HCT116 (cell line): ENCODE data around the gene UNK.

Experiments used
- CEBPB ChIP-seq: IDR thresholded peaks from 2 replicates; pipeline ENCODE4 v1.6.1; 2012; ENCODE audit warnings: low read depth
- EZH2 ChIP-seq: fragments of 200-600 bp; sonication (generic); IDR thresholded peaks from 2 replicates; pipeline ENCODE4 v1.6.1; 2017; ENCODE audit warnings: antibody characterized with exemption, mixed run types
- FOSL1 ChIP-seq: IDR thresholded peaks from 2 replicates; pipeline ENCODE4 v1.6.1; 2012; ENCODE audit warnings: low read depth
- POLR2A ChIP-seq: IDR thresholded peaks from 2 replicates; pipeline ENCODE4 v1.7.0; 2011; ENCODE audit warnings: borderline replicate concordance; ENCODE audit not compliant: insufficient read depth, insufficient read length; ENCODE audit errors: extremely low read depth
- POLR2AphosphoS5 ChIP-seq: IDR thresholded peaks from 2 replicates; pipeline ENCODE4 v1.6.1; 2011; ENCODE audit warnings: mild to moderate bottlenecking, low read depth, low read length, moderate library complexity
- RAD21 ChIP-seq: IDR thresholded peaks from 2 replicates; pipeline ENCODE4 v1.6.1; 2012; ENCODE audit warnings: low read depth, mild to moderate bottlenecking
- SIN3A ChIP-seq: IDR thresholded peaks from 2 replicates; pipeline ENCODE4 v1.6.1; 2012; ENCODE audit warnings: low read depth
- SP1 ChIP-seq: IDR thresholded peaks from 2 replicates; pipeline ENCODE4 v1.6.1; 2012; ENCODE audit warnings: low read depth
- YY1 ChIP-seq: IDR thresholded peaks from 2 replicates; pipeline ENCODE4 v1.6.1; 2011; ENCODE audit warnings: low read length, low read depth, moderate library complexity, mild to moderate bottlenecking; ENCODE audit not compliant: insufficient replicate concordance; ENCODE audit errors: extremely low read depth
- ZBTB33 ChIP-seq: IDR thresholded peaks from 2 replicates; pipeline ENCODE4 v1.6.1; 2011; ENCODE audit warnings: mild to moderate bottlenecking, low read length, moderate library complexity; ENCODE audit not compliant: insufficient replicate concordance; ENCODE audit errors: extremely low read depth
- ZFX ChIP-seq: fragments of 450-650 bp; IDR thresholded peaks from 2 replicates; pipeline ENCODE4 v1.6.1; 2017
- TF ChIP-seq, protein P1 (sequence below), 3 experiments: fragments of 200-600 bp in 1 of 3; sonication (generic) in 1 of 3; IDR thresholded peaks in 2 of 3; conservative IDR thresholded peaks in 1 of 3; 2 replicates each; pipeline ENCODE4 v1.5.1; 2012 to 2017; ENCODE audit warnings: low read depth in 2 of 3, low read length in 2 of 3, antibody characterized with exemption in 1 of 3, borderline replicate concordance in 1 of 3, control low read depth in 1 of 3, mild to moderate bottlenecking in 1 of 3, mixed read lengths in 1 of 3, mixed run types in 1 of 3, moderate library complexity in 1 of 3; ENCODE audit not compliant: insufficient read depth in 1 of 3
- TF ChIP-seq, protein P2 (sequence below): IDR thresholded peaks from 2 replicates; pipeline ENCODE4 v1.6.1; 2012; ENCODE audit warnings: low read depth

- TF ChIP-seq POLR2AphosphoS5 (no peak), EZH2 (no peak), POLR2A (no peak), ZBTB33 (no peak), FOSL1 (no peak), SIN3A (no peak), SP1 (no peak), CEBPB (no peak), ZFX (no peak), YY1 (no peak), RAD21 (no peak)
- TF ChIP-seq, protein P1, sequence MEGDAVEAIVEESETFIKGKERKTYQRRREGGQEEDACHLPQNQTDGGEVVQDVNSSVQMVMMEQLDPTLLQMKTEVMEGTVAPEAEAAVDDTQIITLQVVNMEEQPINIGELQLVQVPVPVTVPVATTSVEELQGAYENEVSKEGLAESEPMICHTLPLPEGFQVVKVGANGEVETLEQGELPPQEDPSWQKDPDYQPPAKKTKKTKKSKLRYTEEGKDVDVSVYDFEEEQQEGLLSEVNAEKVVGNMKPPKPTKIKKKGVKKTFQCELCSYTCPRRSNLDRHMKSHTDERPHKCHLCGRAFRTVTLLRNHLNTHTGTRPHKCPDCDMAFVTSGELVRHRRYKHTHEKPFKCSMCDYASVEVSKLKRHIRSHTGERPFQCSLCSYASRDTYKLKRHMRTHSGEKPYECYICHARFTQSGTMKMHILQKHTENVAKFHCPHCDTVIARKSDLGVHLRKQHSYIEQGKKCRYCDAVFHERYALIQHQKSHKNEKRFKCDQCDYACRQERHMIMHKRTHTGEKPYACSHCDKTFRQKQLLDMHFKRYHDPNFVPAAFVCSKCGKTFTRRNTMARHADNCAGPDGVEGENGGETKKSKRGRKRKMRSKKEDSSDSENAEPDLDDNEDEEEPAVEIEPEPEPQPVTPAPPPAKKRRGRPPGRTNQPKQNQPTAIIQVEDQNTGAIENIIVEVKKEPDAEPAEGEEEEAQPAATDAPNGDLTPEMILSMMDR (IDR thresholded peaks at IDR 0.05 in 2 of 3, conservative IDR thresholded peaks at IDR 0.05 in 1 of 3; ENCODE audit: borderline replicate concordance in 1 of 3, insufficient read depth in 1 of 3, low read depth in 2 of 3, low read length in 2 of 3), result no peak
- TF ChIP-seq, protein P2, sequence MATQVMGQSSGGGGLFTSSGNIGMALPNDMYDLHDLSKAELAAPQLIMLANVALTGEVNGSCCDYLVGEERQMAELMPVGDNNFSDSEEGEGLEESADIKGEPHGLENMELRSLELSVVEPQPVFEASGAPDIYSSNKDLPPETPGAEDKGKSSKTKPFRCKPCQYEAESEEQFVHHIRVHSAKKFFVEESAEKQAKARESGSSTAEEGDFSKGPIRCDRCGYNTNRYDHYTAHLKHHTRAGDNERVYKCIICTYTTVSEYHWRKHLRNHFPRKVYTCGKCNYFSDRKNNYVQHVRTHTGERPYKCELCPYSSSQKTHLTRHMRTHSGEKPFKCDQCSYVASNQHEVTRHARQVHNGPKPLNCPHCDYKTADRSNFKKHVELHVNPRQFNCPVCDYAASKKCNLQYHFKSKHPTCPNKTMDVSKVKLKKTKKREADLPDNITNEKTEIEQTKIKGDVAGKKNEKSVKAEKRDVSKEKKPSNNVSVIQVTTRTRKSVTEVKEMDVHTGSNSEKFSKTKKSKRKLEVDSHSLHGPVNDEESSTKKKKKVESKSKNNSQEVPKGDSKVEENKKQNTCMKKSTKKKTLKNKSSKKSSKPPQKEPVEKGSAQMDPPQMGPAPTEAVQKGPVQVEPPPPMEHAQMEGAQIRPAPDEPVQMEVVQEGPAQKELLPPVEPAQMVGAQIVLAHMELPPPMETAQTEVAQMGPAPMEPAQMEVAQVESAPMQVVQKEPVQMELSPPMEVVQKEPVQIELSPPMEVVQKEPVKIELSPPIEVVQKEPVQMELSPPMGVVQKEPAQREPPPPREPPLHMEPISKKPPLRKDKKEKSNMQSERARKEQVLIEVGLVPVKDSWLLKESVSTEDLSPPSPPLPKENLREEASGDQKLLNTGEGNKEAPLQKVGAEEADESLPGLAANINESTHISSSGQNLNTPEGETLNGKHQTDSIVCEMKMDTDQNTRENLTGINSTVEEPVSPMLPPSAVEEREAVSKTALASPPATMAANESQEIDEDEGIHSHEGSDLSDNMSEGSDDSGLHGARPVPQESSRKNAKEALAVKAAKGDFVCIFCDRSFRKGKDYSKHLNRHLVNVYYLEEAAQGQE, result no peak
Measured at GRCh38 chr17:75807861-75808260, 23.3 kb downstream of the UNK start.
